HUES64 (cell line): ENCODE measurements around the gene STEAP1.

ENCODE experiments used
- H3K27ac ChIP-seq: 2 replicates; pipeline ENCODE4 v1.7.0; 2013; ENCODE audit warnings: low read depth, low read length, inconsistent platforms
- H3K27me3 ChIP-seq: 2 replicates; pipeline ENCODE4 v1.6.1; 2013; ENCODE audit warnings: mild to moderate bottlenecking, low read length; ENCODE audit not compliant: insufficient read depth
- H3K36me3 ChIP-seq: 2 replicates; pipeline ENCODE4 v1.6.1; 2013; ENCODE audit warnings: mild to moderate bottlenecking, low read length; ENCODE audit not compliant: insufficient read depth
- H3K4me1 ChIP-seq: 2 replicates; pipeline ENCODE4 v1.6.1; 2013; ENCODE audit warnings: mild to moderate bottlenecking, low read length, moderate library complexity; ENCODE audit not compliant: insufficient read depth
- H3K4me3 ChIP-seq: 2 replicates; pipeline ENCODE4 v1.5.1; 2013; ENCODE audit warnings: mild to moderate bottlenecking, low read length, moderate library complexity
- H3K9ac ChIP-seq: 2 replicates; pipeline ENCODE4 v1.6.1; 2013; ENCODE audit warnings: mild to moderate bottlenecking, low read depth, low read length
- H3K9me3 ChIP-seq: 2 replicates; pipeline ENCODE4 v1.6.1; 2013; ENCODE audit warnings: low read depth, low read length; ENCODE audit not compliant: insufficient read depth
- WGBS: fragments of 150-250, 120-280 bp; methylation state at CpG from one replicate; pipeline ENCODE4 v1.1.7; 2013; ENCODE audit warnings: missing lambda C conversion rate; 5-methylcytosine and 5-hydroxymethylcytosine counted together

The STEAP1 gene

GRCh38 chr7:90192876-90193750 lies 38.8 kb downstream of the STEAP1 start:
- Histone ChIP-seq H3K4me1 (no peaks in the 10 kb centered on the region), H3K36me3 (no peaks in the 10 kb centered on the region), H3K27ac (no peak overlapping the region), H3K9me3 (peaks cover 38% of the 10 kb centered on the region), H3K9ac (no peak overlapping the region), H3K27me3 (no peaks in the 10 kb centered on the region), H3K4me3 (no peak overlapping the region)
- 94% methylated on average over 2 of the region's 2 CpGs for WGBS

- 84% methylated on average over 10 of the region's 10 CpGs for WGBS
- H3K4me3 ChIP-seq: no peak overlapping the region
- H3K9me3 ChIP-seq: peaks cover 31% of the 10 kb centered on the region
- H3K4me1 ChIP-seq: no peaks in the 10 kb centered on the region
- H3K27ac ChIP-seq: no peak overlapping the region
- H3K9ac ChIP-seq: no peak overlapping the region
- no peaks in the 10 kb centered on the region for H3K36me3 ChIP-seq
- H3K27me3 ChIP-seq: no peaks in the 10 kb centered on the region
These were observed 40.9 kb downstream of the STEAP1 start for GRCh38 chr7:90194911-90195809.

GRCh38 chr7:90201500-90202195 lies 47.4 kb downstream of the STEAP1 start:
- H3K4me3 ChIP-seq: no peak overlapping the region
- H3K9me3 ChIP-seq: no peaks in the 10 kb centered on the region
- H3K36me3 ChIP-seq: no peaks in the 10 kb centered on the region
- no peaks in the 10 kb centered on the region for H3K27me3 ChIP-seq
- H3K27ac ChIP-seq: no peak overlapping the region
- WGBS: 93% methylated on average over 1 of the region's 2 CpGs
- H3K9ac ChIP-seq: no peak overlapping the region
- no peaks in the 10 kb centered on the region for H3K4me1 ChIP-seq

GRCh38 chr7:90207956-90208355 lies 53.7 kb downstream of the STEAP1 start:
- H3K9me3 ChIP-seq: no peaks in the 10 kb centered on the region
- no peaks in the 10 kb centered on the region for H3K36me3 ChIP-seq
- 76% methylated on average over 1 of the region's 1 CpG for WGBS
- no peak overlapping the region for H3K27ac ChIP-seq
- peaks cover 27% of the 10 kb centered on the region for H3K27me3 ChIP-seq
- no peak overlapping the region for H3K9ac ChIP-seq
- H3K4me3 ChIP-seq: no peak overlapping the region
- H3K4me1 ChIP-seq: peaks cover 14% of the 10 kb centered on the region

- Histone ChIP-seq H3K9me3 (no peaks in the 10 kb centered on the region), H3K27me3 (peaks cover 27% of the 10 kb centered on the region), H3K36me3 (no peaks in the 10 kb centered on the region), H3K4me1 (peaks cover 33% of the 10 kb centered on the region), H3K4me3 (no peak overlapping the region), H3K27ac (no peak overlapping the region), H3K9ac (no peak overlapping the region)
- 85% methylated on average over 1 of the region's 1 CpG for WGBS
These were observed 55.5 kb downstream of the STEAP1 start for GRCh38 chr7:90209776-90210175.

GRCh38 chr7:90210475-90210874 lies 56.2 kb downstream of the STEAP1 start:
- peak overlapping the region; percentile 79 for H3K4me3 ChIP-seq
- H3K27ac ChIP-seq: no peak overlapping the region; the same call in 1 of the 2 replicates
- peak overlapping the region; percentile 71; the same call in 1 of the 2 replicates for H3K9ac ChIP-seq

GRCh38 chr7:90210981-90211380 lies 56.7 kb downstream of the STEAP1 start:
- H3K9me3 ChIP-seq: no peaks in the 10 kb centered on the region
- peaks cover 27% of the 10 kb centered on the region for H3K27me3 ChIP-seq
- peak overlapping the region; percentile 28; the same call in 1 of the 2 replicates for H3K27ac ChIP-seq
- no peaks in the 10 kb centered on the region for H3K36me3 ChIP-seq
- H3K9ac ChIP-seq: peak overlapping the region; percentile 71
- peak overlapping the region; percentile 79 for H3K4me3 ChIP-seq
- peaks cover 36% of the 10 kb centered on the region for H3K4me1 ChIP-seq
- WGBS: 8% methylated on average over 11 of the region's 11 CpGs

More at GRCh38 chr7:90210475-90210874, 56.2 kb downstream of the STEAP1 start:
- H3K36me3 ChIP-seq: no peaks in the 10 kb centered on the region
- H3K9me3 ChIP-seq: no peaks in the 10 kb centered on the region
- peaks cover 33% of the 10 kb centered on the region for H3K4me1 ChIP-seq
- H3K27me3 ChIP-seq: peaks cover 27% of the 10 kb centered on the region
- 47% methylated on average over 4 of the region's 5 CpGs for WGBS

- Histone ChIP-seq H3K27me3 (peaks cover 27% of the 10 kb centered on the region), H3K9ac (peak within 1 kb of the TSS; percentile 71), H3K9me3 (no peaks in the 10 kb centered on the region), H3K36me3 (no peaks in the 10 kb centered on the region), H3K4me3 (peak within 1 kb of the TSS; percentile 79), H3K27ac (peak within 1 kb of the TSS; percentile 34; the same call in 1 of the 2 replicates), H3K4me1 (peaks cover 41% of the 10 kb centered on the region)
- under 1% methylated on average over 73 of the region's 73 CpGs for WGBS
These were observed 57.3 kb downstream of the STEAP1 start, which contains the start of gene STEAP2 for GRCh38 chr7:90211391-90212148. STEAP2 (plus strand) TSS chr7:90211740; CDS start chr7:90225083, 13,343 bp downstream.

- Histone ChIP-seq H3K4me1 (peaks cover 45% of the 10 kb centered on the region), H3K9ac (peak overlapping the region; percentile 71), H3K27ac (no peak overlapping the region; the same call in 1 of the 2 replicates), H3K27me3 (peaks cover 27% of the 10 kb centered on the region), H3K4me3 (peak overlapping the region; percentile 79), H3K9me3 (no peaks in the 10 kb centered on the region), H3K36me3 (no peaks in the 10 kb centered on the region)
- 2% methylated on average over 6 of the region's 6 CpGs for WGBS
These were observed 57.9 kb downstream of the STEAP1 start for GRCh38 chr7:90212149-90212495.

- peaks cover 27% of the 10 kb centered on the region for H3K27me3 ChIP-seq
- no peak overlapping the region for H3K9ac ChIP-seq
- no peaks in the 10 kb centered on the region for H3K9me3 ChIP-seq
- H3K4me1 ChIP-seq: peaks cover 45% of the 10 kb centered on the region
- H3K4me3 ChIP-seq: peak overlapping the region; percentile 79
- H3K27ac ChIP-seq: no peak overlapping the region
- no peaks in the 10 kb centered on the region for H3K36me3 ChIP-seq
- WGBS: 80% methylated on average over 1 of the region's 2 CpGs
These were observed 59.3 kb downstream of the STEAP1 start for GRCh38 chr7:90213521-90213920.
